Liver (tissue), 3 donors: ENCODE data around the gene CCNYL1.

Experiments used
- EGR1 ChIP-seq, 2 donors: IDR thresholded peaks; 2 replicates each; pipeline ENCODE4 v1.6.1; 2016 to 2018; ENCODE audit warnings: antibody characterized with exemption in 2 of 2, low read depth in 2 of 2
- FOXA1 ChIP-seq: IDR thresholded peaks from 2 replicates; pipeline ENCODE4 v1.6.1; 2016; ENCODE audit warnings: antibody characterized with exemption
- GABPA ChIP-seq, 2 donors: IDR thresholded peaks in 1 of 2; conservative IDR thresholded peaks in 1 of 2; 2 replicates each; pipeline ENCODE4 v1.6.1; 2016; ENCODE audit warnings: antibody characterized with exemption in 2 of 2, mild to moderate bottlenecking in 1 of 2, moderate library complexity in 1 of 2
- HNF4G ChIP-seq: IDR thresholded peaks from 2 replicates; pipeline ENCODE4 v1.6.1; 2016; ENCODE audit warnings: antibody characterized with exemption
- JUND ChIP-seq, 2 donors: IDR thresholded peaks; 2 replicates each; pipeline ENCODE4 v1.6.1; 2016; ENCODE audit warnings: antibody characterized with exemption in 2 of 2
- RAD21 ChIP-seq, 2 donors: IDR thresholded peaks; 2 replicates each; pipeline ENCODE4 v1.6.1; 2016; ENCODE audit warnings: antibody characterized with exemption in 2 of 2, mild to moderate bottlenecking in 2 of 2
- SP1 ChIP-seq: IDR thresholded peaks from 2 replicates; pipeline ENCODE4 v1.6.1; 2018; ENCODE audit warnings: antibody characterized with exemption, mild to moderate bottlenecking
- TAF1 ChIP-seq: conservative IDR thresholded peaks from 2 replicates; pipeline ENCODE4 v1.6.1; 2016; ENCODE audit warnings: antibody characterized with exemption, mild to moderate bottlenecking
- YY1 ChIP-seq: IDR thresholded peaks from 2 replicates; pipeline ENCODE4 v1.6.1; 2016; ENCODE audit warnings: antibody characterized with exemption, mild to moderate bottlenecking
- TF ChIP-seq, protein P1 (sequence below): fragments of 150-350 bp; IDR thresholded peaks from 2 replicates; pipeline ENCODE4 v1.5.1; 2017; ENCODE audit warnings: improper control_type of control experiment, low read depth, low read length; ENCODE audit not compliant: missing input control
- TF ChIP-seq, protein P2 (sequence below): IDR thresholded peaks from 2 replicates; pipeline ENCODE4 v1.6.1; 2016; ENCODE audit warnings: antibody characterized with exemption
- donor health status: healthy.
- donor health status: healthy.

DNA sequence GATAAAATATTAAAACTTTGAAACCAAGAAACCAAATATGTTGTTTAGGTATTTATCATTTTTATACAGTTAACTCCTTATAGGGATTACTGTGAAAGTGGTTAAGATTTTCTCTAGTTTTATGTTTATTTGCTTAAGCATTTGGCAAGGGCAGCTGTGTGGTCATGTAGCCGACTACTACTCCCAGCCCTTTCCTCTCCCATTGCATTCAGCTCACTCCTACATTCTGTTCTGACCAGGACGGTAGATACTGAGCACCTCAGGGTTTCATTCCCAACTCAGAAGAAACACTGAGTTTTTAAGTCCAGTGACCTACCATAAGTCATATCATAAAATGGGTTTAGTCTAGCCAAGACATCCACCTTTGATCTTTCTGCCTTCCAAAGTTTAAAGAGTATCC is 38.4 kb downstream of the CCNYL1 start:
- TF ChIP-seq GABPA (IDR thresholded peaks at IDR 0.05 in 1 of 2, conservative IDR thresholded peaks at IDR 0.05 in 1 of 2) (no peak), FOXA1 (no peak), JUND (IDR thresholded peaks at IDR 0.05) (no peak), SP1 (no peak), RAD21 (IDR thresholded peaks at IDR 0.05) (no peak), YY1 (no peak), HNF4G (no peak), EGR1 (IDR thresholded peaks at IDR 0.05; ENCODE audit: low read depth in 2 of 2) (no peak), TAF1 (no peak)
- TF ChIP-seq, protein P1, sequence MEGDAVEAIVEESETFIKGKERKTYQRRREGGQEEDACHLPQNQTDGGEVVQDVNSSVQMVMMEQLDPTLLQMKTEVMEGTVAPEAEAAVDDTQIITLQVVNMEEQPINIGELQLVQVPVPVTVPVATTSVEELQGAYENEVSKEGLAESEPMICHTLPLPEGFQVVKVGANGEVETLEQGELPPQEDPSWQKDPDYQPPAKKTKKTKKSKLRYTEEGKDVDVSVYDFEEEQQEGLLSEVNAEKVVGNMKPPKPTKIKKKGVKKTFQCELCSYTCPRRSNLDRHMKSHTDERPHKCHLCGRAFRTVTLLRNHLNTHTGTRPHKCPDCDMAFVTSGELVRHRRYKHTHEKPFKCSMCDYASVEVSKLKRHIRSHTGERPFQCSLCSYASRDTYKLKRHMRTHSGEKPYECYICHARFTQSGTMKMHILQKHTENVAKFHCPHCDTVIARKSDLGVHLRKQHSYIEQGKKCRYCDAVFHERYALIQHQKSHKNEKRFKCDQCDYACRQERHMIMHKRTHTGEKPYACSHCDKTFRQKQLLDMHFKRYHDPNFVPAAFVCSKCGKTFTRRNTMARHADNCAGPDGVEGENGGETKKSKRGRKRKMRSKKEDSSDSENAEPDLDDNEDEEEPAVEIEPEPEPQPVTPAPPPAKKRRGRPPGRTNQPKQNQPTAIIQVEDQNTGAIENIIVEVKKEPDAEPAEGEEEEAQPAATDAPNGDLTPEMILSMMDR: no peak
- TF ChIP-seq, protein P2, sequence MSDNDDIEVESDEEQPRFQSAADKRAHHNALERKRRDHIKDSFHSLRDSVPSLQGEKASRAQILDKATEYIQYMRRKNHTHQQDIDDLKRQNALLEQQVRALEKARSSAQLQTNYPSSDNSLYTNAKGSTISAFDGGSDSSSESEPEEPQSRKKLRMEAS: no peak
